BE2C (cell line): ENCODE data around the gene KCNAB1.

ENCODE experiments used
- DNase-seq: peaks from one replicate; pipeline ENCODE4 v3.0.0-alpha.2; 2020
- H3K27me3 ChIP-seq: fragments of 250-450 bp; sonication (Bioruptor Pico); 2 replicates; pipeline ENCODE4 v1.5.1; 2020; ENCODE audit warnings: mild to moderate bottlenecking
- H3K36me3 ChIP-seq: fragments of 250-450 bp; sonication (Bioruptor Pico); 2 replicates; pipeline ENCODE4 v1.5.1; 2020; ENCODE audit warnings: mild to moderate bottlenecking
- H3K4me1 ChIP-seq: fragments of 250-450 bp; sonication (Bioruptor Pico); 2 replicates; pipeline ENCODE4 v1.5.1; 2020
- H3K4me3 ChIP-seq: 2 replicates; pipeline ENCODE4 v1.5.1; 2011; ENCODE audit warnings: low read depth, low read length
- H3K9me3 ChIP-seq: fragments of 250-450 bp; sonication (Bioruptor Pico); 2 replicates; pipeline ENCODE4 v1.5.1; 2020
- CTCF ChIP-seq: IDR thresholded peaks from 2 replicates; pipeline ENCODE4 v1.5.1; 2012; ENCODE audit warnings: mild to moderate bottlenecking, low read depth, low read length

KCNAB1 gene

DNA sequence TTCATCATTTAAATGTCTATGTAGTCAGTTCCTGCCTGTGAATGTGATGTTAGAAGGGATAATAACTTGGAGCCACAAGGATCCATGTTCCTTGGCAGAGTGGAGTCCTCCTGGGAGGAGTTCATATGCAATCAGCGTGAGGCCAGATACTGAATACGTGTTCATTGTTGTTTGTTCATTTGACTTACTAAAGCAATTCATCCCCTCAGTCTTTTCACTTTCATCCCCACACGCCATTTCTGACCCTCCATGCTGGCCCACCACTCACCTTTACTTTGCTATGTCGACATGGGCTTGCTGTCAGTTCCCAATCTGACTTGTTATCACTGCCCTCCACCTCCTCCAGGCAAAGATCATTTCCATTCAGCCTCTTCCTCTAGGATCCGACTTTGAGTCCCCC lies 342.7 kb downstream of the KCNAB1 start:
- no peak for TF ChIP-seq CTCF
- H3K4me1 ChIP-seq, result peaks cover 4% of the 10 kb centered on the region
- no peaks in the 10 kb centered on the region for H3K36me3 ChIP-seq
- no peaks in the 10 kb centered on the region for H3K9me3 ChIP-seq
- H3K4me3 ChIP-seq, result no peak overlapping the region
- H3K27me3 ChIP-seq, result no peaks in the 10 kb centered on the region
- no peak for DNase-seq

- TF ChIP-seq CTCF, result no peak
These were observed 344.8 kb downstream of the KCNAB1 start for GRCh38 chr3:156465194-156465593.

GRCh38 chr3:156469456-156469855 lies 349.1 kb downstream of the KCNAB1 start:
- DNase-seq, result no peak
- TF ChIP-seq CTCF, result no peak
- no peaks in the 10 kb centered on the region for H3K27me3 ChIP-seq
- peaks cover 50% of the 10 kb centered on the region for H3K4me1 ChIP-seq
- no peaks in the 10 kb centered on the region; the same call in 1 of the 2 replicates for H3K36me3 ChIP-seq
- no peaks in the 10 kb centered on the region for H3K9me3 ChIP-seq
- no peak overlapping the region for H3K4me3 ChIP-seq

More at GRCh38 chr3:156465194-156465593, 344.8 kb downstream of the KCNAB1 start:
- H3K4me1 ChIP-seq, result peaks cover 17% of the 10 kb centered on the region
- DNase-seq, result no peak
- no peaks in the 10 kb centered on the region for H3K36me3 ChIP-seq
- H3K4me3 ChIP-seq, result no peak overlapping the region
- H3K27me3 ChIP-seq, result no peaks in the 10 kb centered on the region
- H3K9me3 ChIP-seq, result no peaks in the 10 kb centered on the region

DNA sequence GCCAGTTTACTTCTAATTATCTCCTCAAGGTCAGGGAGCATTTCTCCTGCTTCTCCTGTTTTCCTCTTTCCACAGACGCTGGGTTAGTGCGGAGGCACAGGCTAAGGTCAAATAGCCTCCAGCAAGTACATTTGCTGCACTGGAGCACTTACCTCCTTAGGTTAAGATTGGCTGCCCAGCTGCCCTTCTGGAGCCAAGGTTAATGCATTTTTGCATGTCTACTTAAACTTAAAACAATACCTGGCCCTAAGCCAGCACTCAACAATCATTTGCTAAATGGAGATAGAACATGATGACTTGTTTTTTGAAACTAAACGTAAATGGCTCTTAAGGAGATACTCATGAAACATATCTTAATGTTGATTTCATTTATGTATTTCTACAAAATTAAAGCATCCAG lies 351.1 kb downstream of the KCNAB1 start:
- peaks cover 55% of the 10 kb centered on the region for H3K4me1 ChIP-seq
- peak; percentile 75 for DNase-seq
- no peak for TF ChIP-seq CTCF

DNA sequence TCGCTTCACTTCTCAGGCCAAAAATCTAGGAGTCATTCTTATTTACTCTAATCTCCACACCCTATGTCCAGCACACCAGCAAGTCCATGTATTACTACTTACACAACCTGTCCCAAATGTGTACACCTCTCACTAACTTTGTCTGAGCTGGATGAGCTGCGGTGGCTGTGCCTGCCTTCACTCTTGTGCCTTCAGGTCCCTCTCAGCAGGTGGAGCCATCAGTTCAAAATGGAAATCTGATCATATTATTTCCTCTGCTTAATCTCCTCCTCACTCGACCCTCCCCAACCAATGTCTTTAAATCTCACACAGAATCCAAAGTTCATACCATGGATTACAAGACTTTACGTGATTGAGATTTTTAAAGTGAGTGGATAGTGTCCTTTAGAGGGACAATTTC lies 351.8 kb downstream of the KCNAB1 start:
- H3K36me3 ChIP-seq, result no peaks in the 10 kb centered on the region; the same call in 1 of the 2 replicates
- TF ChIP-seq CTCF, result no peak; the same call in 1 of the 2 replicates
- peaks cover 55% of the 10 kb centered on the region for H3K4me1 ChIP-seq
- no peaks in the 10 kb centered on the region for H3K9me3 ChIP-seq
- H3K4me3 ChIP-seq, result no peak overlapping the region
- DNase-seq, result no peak
- no peaks in the 10 kb centered on the region for H3K27me3 ChIP-seq

More for the DNA sequence above, 351.1 kb downstream of the KCNAB1 start:
- no peak overlapping the region for H3K4me3 ChIP-seq
- H3K9me3 ChIP-seq, result no peaks in the 10 kb centered on the region
- no peaks in the 10 kb centered on the region for H3K27me3 ChIP-seq
- H3K36me3 ChIP-seq, result no peaks in the 10 kb centered on the region; the same call in 1 of the 2 replicates

DNA sequence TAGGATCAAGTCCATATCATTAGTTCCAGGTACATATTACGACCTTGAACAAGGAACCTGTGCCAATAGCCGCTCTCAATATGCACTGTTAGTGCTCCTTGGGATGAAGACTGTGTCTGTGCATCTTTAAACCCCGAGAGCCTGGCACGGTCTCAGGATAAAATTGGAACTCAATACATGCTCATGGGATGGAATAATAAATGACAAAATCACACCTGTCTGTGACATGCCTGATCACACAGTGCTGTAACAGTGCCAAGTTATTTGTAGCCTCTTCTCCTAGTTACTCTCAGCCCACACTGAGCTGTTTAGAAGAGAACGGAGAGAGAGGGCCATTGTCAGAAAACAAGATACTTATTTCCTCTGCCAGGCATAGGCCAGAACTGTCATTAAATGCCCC lies 352.3 kb downstream of the KCNAB1 start:
- Histone ChIP-seq H3K4me3 (no peak overlapping the region), H3K9me3 (no peaks in the 10 kb centered on the region), H3K27me3 (no peaks in the 10 kb centered on the region), H3K36me3 (no peaks in the 10 kb centered on the region; the same call in 1 of the 2 replicates), H3K4me1 (peaks cover 55% of the 10 kb centered on the region)
- TF ChIP-seq CTCF, result no peak
- DNase-seq, result no peak
